ENCODE data around the gene CLDN10. TPM values are rescaled to one million over a fixed set of nuclear protein-coding genes. Genes with fewer than 3 reads are reported as not detected.

The CLDN10 gene
- total RNA-seq = 1.7 TPM in 1 of 2 replicates, not detected in the other

GRCh38 chr13:95552539-95553441 lies at the start of gene CLDN10:
TSS of gene CLDN10 (plus strand) at chr13:95552720. CDS start at chr13:95552754, 34 bp downstream.

Other genes with a start within 250 kb of the CLDN10 start
- 1.1 and 5.5 TPM in 2 replicates for gene DZIP1, start 92.0 kb downstream of the CLDN10 start, total RNA-seq
- gene DNAJC3, start 124.4 kb downstream of the CLDN10 start, total RNA-seq = 47.3 and 56.9 TPM in 2 replicates